Spinal cord (tissue), 10 donors: ENCODE data around the gene LCMT2. TPM values are rescaled to one million over a fixed set of nuclear protein-coding genes. Genes with fewer than 3 reads are reported as not detected.

ENCODE experiments used
- DNase-seq, 6 donors: peaks; one replicate each; pipeline versions ENCODE4 v3.0.0 to v3.0.0-alpha.2; 2013 to 2015; ENCODE audit warnings: low spot score in 6 of 6, low read depth in 4 of 6
- H3K27ac ChIP-seq: one replicate; pipeline ENCODE4 v1.5.1; 2013; ENCODE audit warnings: low read depth, low read length, control low read depth
- H3K27me3 ChIP-seq: one replicate; pipeline ENCODE4 v1.6.1; 2013; ENCODE audit warnings: low read length; ENCODE audit not compliant: control insufficient read depth, insufficient read depth
- H3K36me3 ChIP-seq: one replicate; pipeline ENCODE4 v1.6.1; 2013; ENCODE audit warnings: low read length; ENCODE audit not compliant: control insufficient read depth, insufficient read depth
- H3K4me1 ChIP-seq: one replicate; pipeline ENCODE4 v1.6.1; 2013; ENCODE audit warnings: low read length; ENCODE audit not compliant: control insufficient read depth, insufficient read depth
- H3K4me3 ChIP-seq: one replicate; pipeline ENCODE4 v1.5.1; 2013; ENCODE audit warnings: low read depth, low read length, control low read depth
- H3K9me3 ChIP-seq: one replicate; pipeline ENCODE4 v1.6.1; 2013; ENCODE audit warnings: low read length; ENCODE audit not compliant: control insufficient read depth, insufficient read depth
- WGBS: methylation state at CpG from one replicate; pipeline ENCODE4 v1.1.5; 2013; ENCODE audit warnings: missing lambda C conversion rate; ENCODE audit not compliant: insufficient coverage; 5-methylcytosine and 5-hydroxymethylcytosine counted together
- polyA plus RNA-seq, 2 donors: library from polyadenylated mRNA; unstranded; fragments of 120-200 nt; gene quantifications; one replicate each; pipeline ENCODE4 v1.2.1, GENCODE V29; 2013; ENCODE audit not compliant: insufficient read length in 2 of 2
- total RNA-seq, 2 donors: library from RNA; depleted of rRNA in 1 of 2; stranded (reverse); fragments of 120-200 nt in 1 of 2; fragments of >200 nt in 1 of 2; gene quantifications; one replicate each; pipeline versions ENCODE4 v1.2.3 to v1.2.4, GENCODE V29; 2013 to 2014
- donor health status: healthy.

Gene LCMT2
- total and polyA plus RNA-seq, 4 donors: 10.3 to 16.4 (median 12.4) TPM

- Histone ChIP-seq H3K4me1 (peaks cover 23% of the 10 kb centered on the region), H3K9me3 (no peaks in the 10 kb centered on the region), H3K27me3 (no peaks in the 10 kb centered on the region), H3K4me3 (no peak overlapping the region), H3K36me3 (no peaks in the 10 kb centered on the region), H3K27ac (no peak overlapping the region)
- WGBS: 87% methylated on average over 10 of the region's 10 CpGs
- DNase-seq: no peak
Measured at GRCh38 chr15:43277231-43277823, 53.0 kb downstream of the LCMT2 start.

DNA sequence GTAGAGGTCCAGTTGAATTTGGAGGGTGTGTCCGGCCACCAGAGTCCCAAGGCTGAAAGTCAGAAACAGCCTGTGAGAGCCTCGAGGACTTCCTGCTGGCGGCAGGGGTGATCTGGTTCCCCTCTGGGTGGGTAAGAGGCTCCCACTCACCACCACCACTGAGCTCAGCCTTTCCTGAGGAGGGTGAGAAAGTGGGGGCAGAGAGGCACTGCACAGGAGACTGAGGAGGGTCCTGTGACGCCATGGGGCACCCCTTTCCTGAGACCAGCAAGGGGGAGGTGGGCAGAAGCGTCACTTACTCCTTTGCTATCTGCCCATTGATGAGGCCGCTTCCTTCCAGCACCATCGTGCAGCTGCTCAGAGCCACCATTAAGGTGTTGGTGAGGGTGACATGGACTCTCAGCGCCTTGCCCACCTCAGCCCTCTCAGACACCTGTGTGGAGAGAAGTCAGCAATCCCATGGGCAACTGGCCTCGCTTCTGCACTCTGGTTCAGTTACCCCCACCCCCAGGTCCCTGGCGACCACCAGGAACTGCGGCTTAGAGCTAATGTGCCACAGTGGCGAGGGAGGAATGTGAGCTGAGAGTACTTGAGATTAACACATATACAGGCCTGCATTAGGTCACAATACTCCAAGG, 53.7 kb downstream of the LCMT2 start:
- no peaks in the 10 kb centered on the region for H3K36me3 ChIP-seq
- H3K27ac ChIP-seq: no peak overlapping the region
- peaks cover 23% of the 10 kb centered on the region for H3K4me1 ChIP-seq
- no peak overlapping the region for H3K4me3 ChIP-seq
- H3K9me3 ChIP-seq: no peaks in the 10 kb centered on the region
- WGBS: 93% methylated on average over 5 of the region's 12 CpGs
- DNase-seq: no peak
- H3K27me3 ChIP-seq: no peaks in the 10 kb centered on the region

- Histone ChIP-seq H3K4me1 (peaks cover 23% of the 10 kb centered on the region), H3K27me3 (no peaks in the 10 kb centered on the region), H3K4me3 (no peak overlapping the region), H3K36me3 (no peaks in the 10 kb centered on the region), H3K9me3 (no peaks in the 10 kb centered on the region), H3K27ac (no peak overlapping the region)
- peak in 2 of 6 donors; percentile 8 to 35 for DNase-seq
- WGBS: 55% methylated on average over 12 of the region's 15 CpGs
Measured at GRCh38 chr15:43275740-43276562, 54.4 kb downstream of the LCMT2 start.

DNA sequence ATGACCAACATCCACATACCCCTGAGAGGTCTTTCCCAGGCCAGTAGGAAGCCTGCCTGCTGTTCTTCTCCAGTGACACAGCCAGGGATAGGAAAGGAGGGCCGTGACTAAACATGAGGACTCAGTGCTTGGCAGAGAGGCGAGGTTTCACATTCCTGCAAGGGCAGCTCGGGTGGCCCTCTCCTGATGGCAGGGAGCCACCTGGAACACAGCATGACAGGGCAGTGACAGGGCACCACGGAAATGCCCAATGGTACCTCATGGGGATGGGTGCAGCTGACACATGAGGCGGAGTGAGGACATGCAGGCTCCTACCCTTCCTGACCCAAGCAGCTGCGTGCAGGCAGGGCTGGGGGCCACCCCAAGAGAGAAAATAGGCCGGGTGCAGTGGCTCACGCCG, 56.2 kb downstream of the LCMT2 start:
- Histone ChIP-seq H3K4me3 (no peak overlapping the region), H3K9me3 (no peaks in the 10 kb centered on the region), H3K36me3 (no peaks in the 10 kb centered on the region), H3K4me1 (peaks cover 29% of the 10 kb centered on the region), H3K27ac (no peak overlapping the region), H3K27me3 (no peaks in the 10 kb centered on the region)
- no peak for DNase-seq
- WGBS: 47% methylated on average over 6 of the region's 9 CpGs

Other genes starting within 250 kb of the LCMT2 start
- gene UBR1, start 224.5 kb downstream of the LCMT2 start, total RNA-seq: 10 to 100 TPM; 36.1 to 62.4 TPM
- 10 to 100 TPM; 22.2 to 22.7 TPM for gene UBR1, start 224.5 kb downstream of the LCMT2 start, polyA plus RNA-seq
- 10 to 100 TPM; 14.8 to 27.3 TPM for gene TMEM62, start 197.0 kb downstream of the LCMT2 start, total RNA-seq
- 10 to 100 TPM; 23.1 to 28.3 TPM for gene TMEM62, start 197.0 kb downstream of the LCMT2 start, polyA plus RNA-seq
- 10 to 100 TPM; 52.0 to 90.0 TPM for gene CCNDBP1, start 145.2 kb downstream of the LCMT2 start, total RNA-seq
- 10 to 100 TPM; 55.8 to 56.6 TPM for gene CCNDBP1, start 145.2 kb downstream of the LCMT2 start, polyA plus RNA-seq
- 1 to 10 TPM; 5.6 to 9.5 TPM for gene EPB42, start 109.6 kb downstream of the LCMT2 start, total RNA-seq
- 1 to 10 TPM; 1.2 to 1.3 TPM for gene EPB42, start 109.6 kb downstream of the LCMT2 start, polyA plus RNA-seq
- gene TGM5, start 63.6 kb downstream of the LCMT2 start, total RNA-seq: under 1 TPM in 1 of 2 donors, not detected in 1; 0.10 TPM
- gene TGM5, start 63.6 kb downstream of the LCMT2 start, polyA plus RNA-seq: not detected
- gene TGM7, start 28.3 kb downstream of the LCMT2 start, total RNA-seq: not detected
- gene TGM7, start 28.3 kb downstream of the LCMT2 start, polyA plus RNA-seq: not detected
- gene ZSCAN29, start 40.5 kb upstream of the LCMT2 start, total RNA-seq: 10 to 100 TPM; 28.5 to 29.1 TPM
- 10 to 100 TPM; 22.3 to 25.2 TPM for gene ZSCAN29, start 40.5 kb upstream of the LCMT2 start, polyA plus RNA-seq
- gene TUBGCP4, start 40.5 kb upstream of the LCMT2 start, total RNA-seq: 10 to 100 TPM; 12.6 to 22.0 TPM
- gene TUBGCP4, start 40.5 kb upstream of the LCMT2 start, polyA plus RNA-seq: 10 to 100 TPM; 23.3 to 28.9 TPM
- gene TP53BP1, start 162.6 kb upstream of the LCMT2 start, total RNA-seq: 100 to 1,000 TPM in 1 of 2 donors, 10 to 100 TPM in 1; 96.0 to 109 TPM
- gene TP53BP1, start 162.6 kb upstream of the LCMT2 start, polyA plus RNA-seq: 10 to 100 TPM; 78.8 to 81.5 TPM
- 100 to 1,000 TPM in 1 of 2 donors, 10 to 100 TPM in 1; 71.6 to 148 TPM for gene MAP1A, start 187.0 kb upstream of the LCMT2 start, total RNA-seq
- 100 to 1,000 TPM; 189 to 230 TPM for gene MAP1A, start 187.0 kb upstream of the LCMT2 start, polyA plus RNA-seq